Erythroblast (primary cell): ENCODE data around the gene GNB4.

ENCODE experiments used
- GATA1 ChIP-seq: IDR thresholded peaks from 2 replicates; pipeline ENCODE4 v1.6.1; 2011; ENCODE audit warnings: low read depth, mild to moderate bottlenecking, control low read depth, low read length, moderate library complexity
- POLR2A ChIP-seq: IDR thresholded peaks from 2 replicates; pipeline ENCODE4 v1.6.1; 2011; ENCODE audit warnings: mild to moderate bottlenecking, low read length

DNA sequence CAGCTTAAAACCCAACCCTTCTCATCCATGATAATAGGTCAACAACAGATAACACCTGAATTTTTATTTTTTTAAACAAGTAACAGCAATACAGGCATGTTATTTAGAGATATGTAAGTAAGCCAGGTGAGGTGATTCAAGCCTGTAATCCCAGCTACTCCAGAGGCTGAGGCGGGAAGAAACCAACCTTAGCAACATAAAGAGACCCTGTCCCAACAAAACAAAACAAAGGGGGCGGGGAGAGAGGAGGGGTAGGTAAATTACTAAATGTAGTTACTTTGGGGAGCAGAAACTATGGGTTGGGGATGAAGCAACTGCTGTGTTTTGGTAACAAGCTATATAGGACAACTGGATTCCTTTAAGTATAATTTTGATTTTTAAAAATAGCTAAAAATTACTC is 47.0 kb downstream of the GNB4 start:
- TF ChIP-seq POLR2A, result no peak
- no peak for TF ChIP-seq GATA1
